Endothelial cell of umbilical vein (primary cell): ENCODE data around the gene MYO16. TPM values are rescaled to one million over a fixed set of nuclear protein-coding genes. Genes with fewer than 3 reads are reported as not detected.

Source experiments
- BruUV-seq: library from RNA; stranded (reverse); fragments of 400-500 nt; replicated peaks from 2 replicates; lab custom pipeline; 2021; lab: Mats Ljungman, UMichigan
- CTCF ChIA-PET: fragments of 300-600, 350-600 bp; sonication (Branson Sonifier 250); formaldehyde crosslinking; loops from one replicate; lab custom pipeline; 2021; ENCODE audit warnings: antibody characterized with exemption, inconsistent platforms; lab: Charles Lee
- POLR2A ChIA-PET: fragments of 300-600, 350-600 bp; sonication (Branson Sonifier 250); formaldehyde crosslinking; loops from one replicate; lab custom pipeline; 2021; ENCODE audit warnings: antibody characterized with exemption, inconsistent platforms; lab: Charles Lee
- DNase-seq: peaks from one replicate; pipeline ENCODE4 v3.0.0-alpha.2; 2011; ENCODE audit warnings: low read depth, low spot score
- FAIRE-seq: peaks from 2 replicates; lab custom pipeline; 2011; peaks lifted over from hg19 to GRCh38; lab: Jason Lieb, UNC
- H2AFZ ChIP-seq: 2 replicates; pipeline ENCODE4 v1.6.0; 2012; ENCODE audit warnings: low read depth, low read length, control low read depth, inconsistent platforms
- H3K27ac ChIP-seq: 2 replicates; pipeline ENCODE4 v1.5.1; 2011; ENCODE audit warnings: low read depth, mild to moderate bottlenecking, control low read depth, low read length, moderate library complexity; ENCODE audit not compliant: insufficient read depth
- H3K27me3 ChIP-seq, 2 experiments: 2 replicates each; pipeline versions ENCODE4 v1.6.0 to v1.6.1; 2011; ENCODE audit warnings: low read length in 2 of 2, mixed read lengths in 1 of 2; ENCODE audit not compliant: control insufficient read depth in 2 of 2, insufficient read depth in 2 of 2
- H3K36me3 ChIP-seq, 2 experiments: 2 replicates in 1 of 2; 3 replicates in 1 of 2; pipeline ENCODE4 v1.5.1; 2011; ENCODE audit warnings: low read length in 2 of 2, mild to moderate bottlenecking in 1 of 2, moderate library complexity in 1 of 2; ENCODE audit not compliant: control insufficient read depth in 2 of 2, insufficient read depth in 2 of 2; ENCODE audit errors: extremely low read depth in 1 of 2
- H3K4me1 ChIP-seq: 3 replicates; pipeline ENCODE4 v1.5.1; 2011; ENCODE audit warnings: mild to moderate bottlenecking, low read length; ENCODE audit not compliant: control insufficient read depth, insufficient read depth; ENCODE audit errors: extremely low read depth
- H3K4me2 ChIP-seq: 2 replicates; pipeline ENCODE4 v1.6.1; 2011; ENCODE audit warnings: low read length, control low read depth, mixed read lengths; ENCODE audit not compliant: insufficient read depth
- H3K4me3 ChIP-seq, 3 experiments: fragments of 200-600 bp in 1 of 3; sonication (generic), shearing (Covaris generic) in 1 of 3; replicated peaks in 1 of 3; 2 replicates each; pipeline ENCODE4 v1.5.1; 2011 to 2016; ENCODE audit warnings: control low read depth in 3 of 3, low read length in 3 of 3, mild to moderate bottlenecking in 2 of 3, inconsistent platforms in 1 of 3, low read depth in 1 of 3, moderate library complexity in 1 of 3; ENCODE audit not compliant: insufficient read depth in 1 of 3
- H3K79me2 ChIP-seq: 2 replicates; pipeline ENCODE4 v1.6.0; 2012; ENCODE audit warnings: low read length, inconsistent platforms; ENCODE audit not compliant: control insufficient read depth, insufficient read depth
- H3K9ac ChIP-seq: replicated peaks from 2 replicates; pipeline ENCODE3; 2011; ENCODE audit warnings: low read length, control low read depth; ENCODE audit not compliant: insufficient read depth; ENCODE audit errors: extremely low read depth
- H3K9me1 ChIP-seq: replicated peaks from 3 replicates; pipeline ENCODE4 v1.6.0; 2011; ENCODE audit warnings: mild to moderate bottlenecking, low read length; ENCODE audit not compliant: control insufficient read depth, insufficient read depth; ENCODE audit errors: extremely low read depth
- H3K9me3 ChIP-seq: replicated peaks from 2 replicates; pipeline ENCODE4 v1.5.1; 2012; ENCODE audit warnings: low read length, inconsistent platforms; ENCODE audit not compliant: control insufficient read depth, insufficient read depth
- H4K20me1 ChIP-seq: replicated peaks from 2 replicates; pipeline ENCODE3; 2011; ENCODE audit warnings: mild to moderate bottlenecking, low read length; ENCODE audit not compliant: control insufficient read depth, insufficient read depth; ENCODE audit errors: extremely low read depth
- EZH2 ChIP-seq: IDR thresholded peaks from 2 replicates; pipeline ENCODE4 v1.6.1; 2012; ENCODE audit warnings: borderline replicate concordance, low read depth, mild to moderate bottlenecking, moderate library complexity, low read length, inconsistent platforms; ENCODE audit not compliant: severe bottlenecking
- FOS ChIP-seq: IDR thresholded peaks from 2 replicates; pipeline ENCODE4 v1.6.1; 2011; ENCODE audit warnings: mild to moderate bottlenecking, low read length, moderate library complexity, borderline replicate concordance; ENCODE audit not compliant: insufficient read depth
- GATA2 ChIP-seq: IDR thresholded peaks from 2 replicates; pipeline ENCODE4 v1.7.0; 2011; ENCODE audit warnings: low read depth, mild to moderate bottlenecking, moderate library complexity, mixed read lengths, low read length; ENCODE audit not compliant: insufficient read length, insufficient read depth
- JUN ChIP-seq: IDR thresholded peaks from 2 replicates; pipeline ENCODE4 v1.6.1; 2011; ENCODE audit warnings: borderline replicate concordance, low read depth; ENCODE audit not compliant: insufficient read length, insufficient read depth
- MAX ChIP-seq: IDR thresholded peaks from 2 replicates; pipeline ENCODE4 v1.6.1; 2011; ENCODE audit not compliant: insufficient read depth, insufficient read length
- MYC ChIP-seq: IDR thresholded peaks from one replicate; pipeline ENCODE4 v1.6.1; 2011; ENCODE audit warnings: mild to moderate bottlenecking, low read depth, low read length
- POLR2A ChIP-seq: IDR thresholded peaks from 2 replicates; pipeline ENCODE4 v1.6.1; 2012; ENCODE audit warnings: low read depth, mild to moderate bottlenecking, control low read depth, low read length
- POLR2AphosphoS5 ChIP-seq: IDR thresholded peaks from 2 replicates; pipeline ENCODE4 v1.6.1; 2012; ENCODE audit warnings: low read depth, mild to moderate bottlenecking, control low read depth, low read length, moderate library complexity; ENCODE audit not compliant: insufficient read depth
- dilution Hi-C: fragments of 300-500 bp; cut with MboI; formaldehyde crosslinking; loops from one replicate; pipeline ENCODE4 v1.15.0; 2019; ENCODE audit warnings: low sequenced_read_pairs; ENCODE audit not compliant: extremely low pct_ligation_motif_present
- intact Hi-C: fragments of 100-400 bp; cut with micrococcal nuclease; formaldehyde crosslinking; loops from one replicate; pipeline ENCODE4 v1.10.0; 2022
- polyA plus RNA-seq, 4 experiments: library from polyadenylated mRNA; depleted of rRNA in 3 of 4; stranded (reverse) in 3 of 4; unstranded in 1 of 4; fragments of >200 nt; gene quantifications; 2 replicates each; pipeline versions ENCODE4 v1.2.1 to v1.2.3, GENCODE V29; 2011 to 2012; ENCODE audit warnings: missing spikeins in 1 of 4
- total RNA-seq: library from RNA; stranded (reverse); gene quantifications from 2 replicates; pipeline ENCODE4 v1.2.3, GENCODE V29; 2021
- TF ChIP-seq, protein P1 (sequence below), 2 donors: IDR thresholded peaks; 1 replicate in 1 of 2; 2 replicates in 1 of 2; pipeline ENCODE4 v1.5.1; 2011; ENCODE audit warnings: low read length in 2 of 2, mild to moderate bottlenecking in 2 of 2, moderate library complexity in 2 of 2, control low read depth in 1 of 2, inconsistent platforms in 1 of 2, low read depth in 1 of 2; ENCODE audit not compliant: insufficient read depth in 1 of 2; ENCODE audit errors: extremely low read depth in 1 of 2

MYO16 gene
- total and polyA plus RNA-seq, 2 donors (not counting 3 experiments of a cell fraction or from before 2014, with no cell fraction given), result 0.03 to 0.04 TPM

DNA sequence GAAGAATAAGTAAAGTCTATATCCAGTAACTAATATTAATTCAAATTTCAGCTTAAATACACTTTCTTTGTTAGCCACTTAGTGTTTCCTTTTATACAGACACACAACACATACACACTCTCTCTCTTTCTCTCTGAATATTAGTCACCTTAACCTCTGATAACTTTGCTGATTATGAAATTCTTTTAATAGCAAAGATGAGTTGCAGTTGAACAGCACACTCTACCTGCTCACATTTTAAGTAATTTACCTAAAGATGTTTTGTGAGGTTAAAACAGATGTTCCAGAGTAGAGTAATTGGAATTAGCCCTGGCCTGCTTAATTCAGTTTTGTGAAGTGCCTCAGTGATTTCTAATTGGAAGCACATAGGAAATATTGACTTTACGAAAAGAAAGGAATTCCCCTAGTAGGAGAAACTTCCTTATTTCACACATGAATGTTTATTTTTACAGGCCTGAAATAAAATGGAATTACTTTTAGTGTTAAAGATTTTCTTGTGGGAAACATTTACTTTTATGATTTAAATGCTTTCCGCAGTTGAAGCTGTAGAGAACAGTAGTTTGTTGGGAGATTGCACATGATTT lies 184.3 kb downstream of the MYO16 start:
- Histone ChIP-seq H3K9ac (no peak overlapping the region), H3K9me3 (peaks cover 2% of the 10 kb centered on the region), H3K4me2 (no peak overlapping the region), H3K9me1 (no peaks in the 10 kb centered on the region), H2AFZ (no peak overlapping the region), H3K79me2 (no peaks in the 10 kb centered on the region), H4K20me1 (no peaks in the 10 kb centered on the region), H3K36me3 (no peaks in the 10 kb centered on the region), H3K27me3 (no peaks in the 10 kb centered on the region), H3K27ac (no peak overlapping the region), H3K4me1 (no peaks in the 10 kb centered on the region), H3K4me3 (no peak overlapping the region)
- no peak for DNase-seq
- no TSS peak for BruUV-seq
- intact Hi-C loops (no loop called here), dilution Hi-C loops (no loop called here)
- ChIA-PET POLR2A (no interaction called here), CTCF (no interaction called here)
- no peak for TF ChIP-seq MAX
- no peak for TF ChIP-seq JUN
- no peak for TF ChIP-seq POLR2AphosphoS5
- TF ChIP-seq, protein P1, sequence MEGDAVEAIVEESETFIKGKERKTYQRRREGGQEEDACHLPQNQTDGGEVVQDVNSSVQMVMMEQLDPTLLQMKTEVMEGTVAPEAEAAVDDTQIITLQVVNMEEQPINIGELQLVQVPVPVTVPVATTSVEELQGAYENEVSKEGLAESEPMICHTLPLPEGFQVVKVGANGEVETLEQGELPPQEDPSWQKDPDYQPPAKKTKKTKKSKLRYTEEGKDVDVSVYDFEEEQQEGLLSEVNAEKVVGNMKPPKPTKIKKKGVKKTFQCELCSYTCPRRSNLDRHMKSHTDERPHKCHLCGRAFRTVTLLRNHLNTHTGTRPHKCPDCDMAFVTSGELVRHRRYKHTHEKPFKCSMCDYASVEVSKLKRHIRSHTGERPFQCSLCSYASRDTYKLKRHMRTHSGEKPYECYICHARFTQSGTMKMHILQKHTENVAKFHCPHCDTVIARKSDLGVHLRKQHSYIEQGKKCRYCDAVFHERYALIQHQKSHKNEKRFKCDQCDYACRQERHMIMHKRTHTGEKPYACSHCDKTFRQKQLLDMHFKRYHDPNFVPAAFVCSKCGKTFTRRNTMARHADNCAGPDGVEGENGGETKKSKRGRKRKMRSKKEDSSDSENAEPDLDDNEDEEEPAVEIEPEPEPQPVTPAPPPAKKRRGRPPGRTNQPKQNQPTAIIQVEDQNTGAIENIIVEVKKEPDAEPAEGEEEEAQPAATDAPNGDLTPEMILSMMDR (IDR thresholded peaks at IDR 0.05; ENCODE audit: extremely low read depth in 1 of 2, insufficient read depth in 1 of 2, low read depth in 1 of 2, low read length in 2 of 2), result no peak
- no peak for TF ChIP-seq POLR2A
- TF ChIP-seq EZH2, result no peak
- no peak for TF ChIP-seq MYC
- TF ChIP-seq GATA2, result no peak
- TF ChIP-seq FOS, result no peak
- no peak for FAIRE-seq
